HuH-7.5 (cell line): ENCODE measurements around the gene ZNF260.
A peak's percentile ranks its signal among the peaks of the same experiment; 100 is the strongest.

Experiments
- DNase-seq: peaks from one replicate; pipeline ENCODE4 v3.0.0; 2011; ENCODE audit warnings: low spot score

Gene ZNF260

DNA sequence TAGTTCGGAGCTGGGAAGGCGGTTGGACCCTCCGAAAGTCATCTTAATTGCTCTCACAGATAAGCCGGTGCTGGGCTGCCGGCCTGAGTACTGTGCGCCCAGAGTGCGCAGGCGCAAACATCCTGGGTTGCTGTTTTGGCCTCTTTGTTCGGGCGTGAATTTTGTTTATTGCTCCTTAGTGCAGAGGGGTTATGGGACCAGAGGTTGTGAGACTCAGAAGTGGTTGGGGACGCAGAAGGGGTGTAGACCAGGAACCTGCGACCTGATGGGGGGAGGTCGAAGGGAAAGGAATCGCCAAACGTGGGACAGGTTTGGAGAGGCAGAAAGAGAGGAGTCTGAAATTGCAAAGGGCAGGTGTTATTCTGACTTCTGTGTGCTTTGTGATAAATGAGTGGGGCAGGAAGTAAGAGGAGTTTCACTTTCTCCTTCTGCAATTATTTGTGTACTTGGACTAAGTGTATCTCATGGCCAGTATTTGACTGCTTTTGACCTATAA is 38.1 kb downstream of the ZNF260 start:
- DNase-seq: peak; percentile 90

DNA sequence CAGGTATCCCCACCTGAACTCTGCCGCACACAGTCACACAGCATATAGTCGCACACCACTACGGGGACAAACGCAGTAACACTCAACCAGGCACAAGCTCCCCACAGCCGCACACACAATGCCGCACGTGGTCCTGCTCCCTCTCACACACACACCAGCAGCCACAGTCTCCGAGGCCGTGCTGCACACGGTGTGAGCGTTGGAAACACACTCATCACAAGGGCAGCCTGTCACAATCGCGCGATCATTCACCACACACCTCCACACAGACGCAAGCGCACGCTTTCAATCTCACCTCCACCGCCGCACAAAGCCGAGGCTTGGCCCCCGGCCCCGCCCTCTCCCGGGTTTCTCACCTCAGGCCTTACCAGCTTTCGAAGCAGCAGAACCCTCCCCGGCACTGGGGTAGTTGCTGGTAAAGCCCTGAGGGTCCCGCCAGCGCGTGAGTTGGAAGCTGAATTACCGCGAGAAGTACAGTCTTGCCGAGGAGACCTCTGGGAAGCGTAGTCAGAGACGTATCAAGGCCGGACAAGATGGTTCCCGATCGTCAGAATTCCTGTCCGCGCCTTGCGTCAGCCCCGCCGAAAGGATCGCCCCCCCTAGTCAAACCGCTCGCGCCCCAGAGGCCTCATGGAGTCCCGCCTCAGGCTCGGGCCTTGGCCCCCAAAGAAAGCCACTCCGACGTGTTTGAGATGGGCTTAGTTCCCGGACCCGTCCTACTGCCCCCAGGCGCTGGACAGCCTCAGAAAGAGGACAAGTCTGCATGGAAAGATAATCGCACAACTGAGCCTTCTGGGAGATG is 38.8 kb downstream of the ZNF260 start, which contains the start of gene ZNF566:
Gene ZNF566 (minus strand): TSS at position 444 of the 802 bp plus-strand sequence. CDS start 13,004 bp downstream, outside the sequence.
- DNase-seq: peak; percentile 97

DNA sequence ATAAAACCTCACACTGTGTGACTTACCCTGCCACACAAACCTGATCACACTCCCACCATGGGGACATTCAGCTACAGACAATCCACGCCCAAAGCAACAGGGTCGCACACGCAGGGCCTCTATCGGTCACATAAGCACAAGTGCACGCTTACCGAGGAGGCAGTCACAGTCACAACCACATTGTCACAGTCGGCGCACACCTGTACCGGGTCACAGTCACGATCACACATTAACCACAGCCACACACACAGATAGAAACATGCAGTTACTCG is 39.3 kb downstream of the ZNF260 start:
- DNase-seq: peak; percentile 54

GRCh38 chr19:36488118-36488845 is 39.8 kb downstream of the ZNF260 start:
- no peak for DNase-seq

DNA sequence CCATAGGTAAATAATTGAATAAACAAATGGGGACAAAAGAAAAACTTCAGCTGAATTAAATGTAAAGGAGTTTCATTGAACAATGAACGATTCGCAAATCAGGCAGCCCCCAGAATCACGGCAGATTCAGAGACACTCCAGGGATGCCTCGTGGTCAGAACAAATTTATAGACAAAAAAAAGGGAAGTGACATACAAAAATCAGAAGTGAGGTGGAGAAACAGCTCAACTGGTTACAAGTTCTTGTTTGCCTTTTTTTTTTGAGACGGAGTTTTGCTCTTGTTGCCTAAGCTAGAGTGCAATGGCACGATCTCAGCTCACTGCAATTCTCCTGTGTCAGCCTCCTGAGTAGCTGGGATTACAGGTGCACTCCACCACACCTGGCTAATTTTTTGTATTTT is 44.4 kb downstream of the ZNF260 start:
- DNase-seq: no peak

- DNase-seq: no peak
Measured at GRCh38 chr19:36482876-36483275, 45.2 kb downstream of the ZNF260 start.
